NCI-H82 treated with DMSO at 0.1 percent for 48 hours (cell line): ENCODE data around the gene DCTN2.
"Not testable (repeated sequence)": the region's sequence is repeated elsewhere in the genome, so short reads cannot be mapped to it uniquely, and the experiment has no call there.

Experiments used
- DNase-seq: peaks from one replicate; lab custom pipeline; 2025; ENCODE audit not compliant: unreplicated experiment; lab: John Stamatoyannopoulos, UW

The DCTN2 gene

GRCh38 chr12:57517187-57517586 is 29.8 kb downstream of the DCTN2 start:
- DNase-seq, result no peak

DNA sequence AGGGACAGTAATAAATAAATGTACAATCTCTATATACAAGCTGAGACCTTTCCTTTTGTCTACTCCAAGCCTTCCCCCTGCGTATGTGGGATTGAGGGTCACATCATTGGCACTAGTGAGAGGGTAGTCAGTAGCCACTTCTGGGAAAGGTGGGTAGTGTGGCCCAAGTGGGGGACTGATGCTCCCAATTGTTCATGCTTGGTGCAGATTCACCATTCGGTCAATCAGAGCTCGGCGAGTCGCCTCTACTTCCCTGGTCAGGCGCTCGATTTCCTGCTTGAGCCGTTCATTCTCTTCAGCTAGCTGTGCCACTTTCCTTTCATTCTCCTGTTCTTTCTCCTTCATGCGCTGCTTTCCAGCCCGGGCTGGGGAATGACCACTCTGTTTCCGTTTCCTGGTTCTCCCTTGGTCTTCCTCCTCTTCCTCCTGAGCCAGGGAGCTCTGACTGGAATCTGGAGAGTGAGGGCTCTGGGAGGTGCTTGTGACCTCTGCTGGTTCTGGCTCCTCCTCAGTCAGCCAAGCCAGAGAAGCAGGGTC is 30.3 kb downstream of the DCTN2 start:
- no peak for DNase-seq

GRCh38 chr12:57515934-57516541 is 31.0 kb downstream of the DCTN2 start:
- no peak for DNase-seq

GRCh38 chr12:57515408-57515933 is 31.5 kb downstream of the DCTN2 start:
- DNase-seq, result no peak

- DNase-seq, result no peak
These were observed 32.1 kb downstream of the DCTN2 start for GRCh38 chr12:57514720-57515407.

- not testable (repeated sequence) for DNase-seq
These were observed 32.7 kb downstream of the DCTN2 start for GRCh38 chr12:57514246-57514645.

GRCh38 chr12:57513677-57514076 is 33.3 kb downstream of the DCTN2 start:
- not testable (repeated sequence) for DNase-seq

GRCh38 chr12:57513266-57513665 is 33.7 kb downstream of the DCTN2 start:
- DNase-seq, result no peak

GRCh38 chr12:57512665-57513064 is 34.3 kb downstream of the DCTN2 start:
- no peak for DNase-seq

GRCh38 chr12:57511588-57512325 is 35.2 kb downstream of the DCTN2 start:
- DNase-seq, result no peak

DNA sequence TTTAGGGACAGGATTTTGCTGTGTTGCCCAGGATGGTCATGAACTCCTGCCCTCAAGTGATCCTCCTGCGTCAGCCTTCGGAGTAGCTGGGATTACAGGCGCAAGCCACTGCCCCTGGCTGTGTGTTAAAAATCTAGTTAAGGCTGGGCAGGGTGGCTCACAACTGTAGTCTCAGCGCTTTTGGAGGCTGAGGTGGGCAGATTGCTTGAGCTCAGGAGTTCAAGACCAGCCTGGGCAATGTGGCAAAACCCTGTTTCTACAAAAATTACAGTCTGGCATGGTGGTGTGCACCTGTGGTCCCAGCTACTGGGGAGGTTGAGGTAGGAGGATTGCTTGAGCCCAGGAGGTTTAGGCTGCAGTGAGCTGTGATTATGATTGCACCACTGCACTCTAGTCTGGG is 35.8 kb downstream of the DCTN2 start:
- no peak for DNase-seq

- not testable (repeated sequence) for DNase-seq
These were observed 39.2 kb downstream of the DCTN2 start for GRCh38 chr12:57507796-57508195.

GRCh38 chr12:57506541-57506940 is 40.5 kb downstream of the DCTN2 start:
- not testable (repeated sequence) for DNase-seq

DNA sequence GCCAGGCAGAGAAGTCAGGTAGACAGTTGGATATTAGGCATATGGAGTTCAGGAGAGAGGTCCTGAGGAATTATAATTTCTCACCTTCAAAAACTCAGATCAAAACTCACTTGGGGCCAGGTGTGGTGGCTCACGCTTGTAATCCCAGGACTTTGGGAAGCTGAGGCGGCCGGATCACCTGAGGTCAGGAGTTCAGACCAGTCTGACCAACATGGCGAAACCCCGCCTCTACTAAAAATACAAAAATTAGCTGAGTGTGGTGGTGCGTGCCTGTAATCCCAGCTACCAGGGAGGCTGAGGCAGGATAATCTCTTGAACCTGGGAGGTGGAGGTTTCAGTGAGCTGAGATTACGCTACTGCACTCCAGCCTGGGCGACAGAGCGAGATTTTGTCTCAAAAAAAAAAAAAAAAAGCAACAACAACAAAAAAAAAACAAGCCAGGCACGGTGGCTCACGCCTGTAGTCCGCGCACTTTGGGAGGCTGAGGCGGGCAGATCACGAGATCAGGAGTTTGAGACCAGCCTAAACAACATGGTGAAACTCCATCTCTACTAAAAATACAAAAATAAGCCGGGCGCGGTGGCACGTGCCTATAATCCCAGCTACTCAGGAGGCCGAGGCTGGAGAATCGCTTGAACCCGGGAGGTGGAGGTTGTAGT is 44.6 kb downstream of the DCTN2 start:
- not testable (repeated sequence) for DNase-seq

GRCh38 chr12:57500213-57500612 is 46.8 kb downstream of the DCTN2 start:
- no peak for DNase-seq

- no peak for DNase-seq
These were observed 48.4 kb downstream of the DCTN2 start for GRCh38 chr12:57498571-57498970.

DNA sequence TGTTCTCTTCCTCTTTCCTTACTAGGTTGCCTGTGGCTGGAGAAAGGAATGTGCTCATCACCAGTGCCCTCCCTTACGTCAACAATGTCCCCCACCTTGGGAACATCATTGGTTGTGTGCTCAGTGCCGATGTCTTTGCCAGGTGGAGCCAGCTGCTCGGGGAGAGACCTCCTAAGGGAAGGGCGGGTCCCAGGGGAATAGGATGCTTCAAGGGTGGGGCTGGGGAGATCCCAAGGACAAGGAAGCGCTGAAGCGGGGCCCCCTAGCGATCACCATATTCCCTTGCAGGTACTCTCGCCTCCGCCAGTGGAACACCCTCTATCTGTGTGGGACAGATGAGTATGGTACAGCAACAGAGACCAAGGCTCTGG is 48.9 kb downstream of the DCTN2 start:
- DNase-seq, result no peak

DNA sequence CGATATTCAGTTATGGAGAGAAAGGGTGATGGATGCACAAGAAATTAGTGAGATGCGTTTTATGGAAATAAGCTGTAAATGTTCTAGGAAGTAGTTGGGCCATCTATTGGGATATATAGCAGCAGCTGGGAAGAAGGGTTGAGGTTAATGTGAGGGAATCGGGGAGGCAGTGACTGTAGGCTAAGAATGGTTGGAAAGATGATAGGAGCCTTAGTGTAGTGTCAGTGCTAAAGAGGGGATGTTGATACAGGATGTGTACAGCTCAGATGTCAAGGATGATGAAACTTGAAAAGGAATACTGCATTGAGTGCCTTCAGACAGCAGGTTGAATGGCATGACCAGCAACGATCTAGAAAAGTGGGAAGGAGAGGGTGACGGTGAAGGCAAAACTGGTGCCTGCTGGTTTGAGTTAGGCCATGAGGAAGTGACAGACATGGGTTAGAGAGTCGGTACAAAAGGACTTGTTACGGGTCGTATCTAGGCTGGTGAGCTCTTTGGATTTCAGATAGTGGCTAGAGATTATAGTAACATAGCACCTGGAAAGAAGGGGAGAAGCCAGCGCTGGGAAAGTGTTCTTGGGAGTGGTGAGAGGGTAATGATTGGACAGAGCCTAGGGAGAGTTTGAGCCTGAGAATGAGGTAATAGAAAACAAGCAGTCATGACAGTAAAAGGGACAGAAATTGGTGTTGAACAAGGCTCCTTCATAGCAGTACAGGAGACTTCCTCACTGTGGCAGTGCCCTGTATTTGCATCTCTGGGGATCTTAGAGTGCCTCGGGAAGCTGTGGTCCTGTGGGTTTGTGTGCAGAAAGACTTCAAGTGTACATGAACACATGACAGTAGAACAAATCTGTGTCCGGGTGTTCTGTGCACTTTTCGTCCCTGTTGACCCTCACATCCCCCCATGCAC is 49.5 kb downstream of the DCTN2 start:
- DNase-seq, result no peak

DNA sequence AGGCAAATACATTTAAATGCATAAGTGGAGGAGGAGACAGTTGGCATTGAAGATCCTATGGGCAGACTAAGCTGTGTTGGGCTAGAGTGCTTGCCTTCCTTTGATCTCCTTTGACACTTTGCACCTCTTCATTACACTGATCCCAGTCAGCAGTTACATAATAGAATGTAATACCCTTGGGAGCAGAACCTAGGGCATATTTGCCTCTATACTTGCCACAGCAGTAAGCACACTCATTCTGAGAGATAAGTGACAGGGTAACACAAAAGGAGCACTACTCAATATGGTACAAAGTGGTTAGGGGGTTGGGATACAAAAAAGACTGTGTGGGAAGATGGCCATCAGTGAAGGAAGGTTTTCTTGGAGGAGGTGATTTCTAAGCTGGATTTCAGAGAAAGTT is 50.2 kb downstream of the DCTN2 start:
- no peak for DNase-seq

DNA sequence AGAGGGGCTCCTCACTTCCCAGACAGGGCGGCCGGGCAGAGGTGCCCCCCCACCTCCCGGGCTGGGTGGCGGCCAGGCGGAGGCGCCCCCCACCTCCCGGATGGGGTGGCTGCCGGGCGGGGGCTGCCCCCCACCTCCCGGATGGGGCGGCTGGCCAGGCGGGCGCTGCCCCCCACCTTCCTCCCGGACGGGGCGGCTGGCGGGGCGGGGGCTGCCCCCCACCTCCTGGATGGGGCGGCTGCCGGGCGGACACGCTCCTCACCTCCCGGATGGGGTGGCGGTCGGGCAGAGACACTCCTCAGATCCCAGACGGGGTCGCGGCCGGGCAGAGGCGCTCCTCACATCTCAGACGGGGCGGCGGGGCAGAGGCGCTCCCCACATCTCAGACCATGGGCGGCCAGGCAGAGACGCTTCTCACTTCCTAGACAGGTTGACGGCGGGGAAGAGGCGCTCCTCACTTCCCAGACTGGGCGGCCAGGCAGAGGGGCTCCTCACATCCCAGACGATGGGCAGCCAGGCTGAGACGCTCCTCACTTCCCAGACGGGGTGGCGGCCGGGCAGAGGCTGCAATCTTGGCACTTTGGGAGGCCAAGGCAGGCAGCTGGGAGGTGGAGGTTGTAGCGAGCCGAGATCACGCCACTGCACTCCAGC is 51.8 kb downstream of the DCTN2 start:
- DNase-seq, result not testable (repeated sequence)
